Posterior cingulate gyrus (tissue), 11 donors: ENCODE results near the gene RBM22.

Experiments used
- DNase-seq, 10 donors: peaks; one replicate each; pipeline versions ENCODE4 v3.0.0 to v3.0.0-alpha.2; 2020 to 2021; ENCODE audit warnings: mixed read lengths in 3 of 10
- intact Hi-C: fragments of 100-400 bp; cut with DNase I; formaldehyde crosslinking; loops from one replicate; pipeline ENCODE4 v1.15.1; 2023

RBM22 gene

GRCh38 chr5:150655221-150655620, 45.6 kb downstream of the RBM22 start:
- intact Hi-C loops = loop anchor here (5.0 kb wide), 1 partner anchor 97 kb away; no protein-coding TSS in a partner anchor
- DNase-seq = peak in 2 of 10 donors; percentile 5 to 56

- intact Hi-C loops = no loop called here
- DNase-seq = no peak
Measured at GRCh38 chr5:150653762-150654556, 46.9 kb downstream of the RBM22 start.

- DNase-seq = peak in 3 of 10 donors; percentile 3 to 26 (median 19)
- intact Hi-C loops = no loop called here
Measured at GRCh38 chr5:150653145-150653761, 47.6 kb downstream of the RBM22 start.

- peak in 4 of 10 donors; percentile 9 to 85 (median 76) for DNase-seq
- intact Hi-C loops = no loop called here
Measured at GRCh38 chr5:150651924-150652671, 48.8 kb downstream of the RBM22 start.

GRCh38 chr5:150651382-150651781, 49.5 kb downstream of the RBM22 start:
- intact Hi-C loops = no loop called here
- DNase-seq = peak in 3 of 10 donors; percentile 2 to 69 (median 48)

- intact Hi-C loops = no loop called here
- DNase-seq = peak in 4 of 10 donors; percentile 5 to 78 (median 50)
Measured at GRCh38 chr5:150650021-150651006, 50.5 kb downstream of the RBM22 start.

GRCh38 chr5:150649108-150650020, 51.5 kb downstream of the RBM22 start:
- DNase-seq = peak in 3 of 10 donors; percentile 78 to 87 (median 84)
- intact Hi-C loops = no loop called here

- intact Hi-C loops = no loop called here
- peak in 4 of 10 donors; percentile 6 to 70 (median 64) for DNase-seq
Measured at GRCh38 chr5:150648294-150649107, 52.4 kb downstream of the RBM22 start.

- intact Hi-C loops = no loop called here
- peak in 3 of 10 donors; percentile 16 to 85 (median 76) for DNase-seq
Measured at GRCh38 chr5:150647275-150648251, 53.3 kb downstream of the RBM22 start.

GRCh38 chr5:150645070-150645700, 55.7 kb downstream of the RBM22 start:
- intact Hi-C loops = no loop called here
- DNase-seq = peak in 4 of 10 donors; percentile 10 to 81 (median 39)

GRCh38 chr5:150644514-150644913, 56.3 kb downstream of the RBM22 start:
- DNase-seq = peak in 3 of 10 donors; percentile 1 to 49 (median 27)
- intact Hi-C loops = no loop called here

GRCh38 chr5:150644058-150644457, 56.8 kb downstream of the RBM22 start:
- intact Hi-C loops = no loop called here
- DNase-seq = peak in 1 of 10 donors; percentile 10

- intact Hi-C loops = no loop called here
- DNase-seq = peak in 2 of 10 donors; percentile 54 to 58
Measured at GRCh38 chr5:150642991-150643710, 57.7 kb downstream of the RBM22 start.

GRCh38 chr5:150642567-150642927, 58.3 kb downstream of the RBM22 start:
- DNase-seq = peak in 2 of 10 donors; percentile 47 to 57
- intact Hi-C loops = no loop called here

GRCh38 chr5:150641824-150642566, 58.9 kb downstream of the RBM22 start:
- DNase-seq = peak in 2 of 10 donors; percentile 50 to 77

More at GRCh38 chr5:150641824-150642566, 58.9 kb downstream of the RBM22 start:
- intact Hi-C loops = no loop called here
